HCT116 (cell line): ENCODE results near the gene ITK. TPM values are rescaled to one million over a fixed set of nuclear protein-coding genes. Genes with fewer than 3 reads are reported as not detected.

Experiments
- ATAC-seq: fragments of 200-7000 bp; cut with Tn5 transposase; 2 replicates; pipeline ENCODE4 v1.9.1; 2020; ENCODE audit warnings: mild to moderate bottlenecking, moderate library complexity
- BruUV-seq: library from RNA; stranded (reverse); fragments of 400-500 nt; replicated peaks from 2 replicates; lab custom pipeline; 2021; lab: Mats Ljungman, UMichigan
- CTCF ChIA-PET: fragments of 300-600 bp; sonication (Branson Sonifier 250); formaldehyde crosslinking; loops from one replicate; lab custom pipeline; 2021; ENCODE audit warnings: antibody characterized with exemption; lab: Charles Lee
- POLR2A ChIA-PET: fragments of 300-600, 350-600 bp; sonication (Branson Sonifier 250); formaldehyde crosslinking; loops from one replicate; lab custom pipeline; 2021; ENCODE audit warnings: antibody characterized with exemption; lab: Charles Lee
- RAD21 ChIA-PET, 2 experiments: fragments of 300-600 bp; sonication (Branson Sonifier 250); formaldehyde crosslinking; loops; one replicate each; lab custom pipeline; 2023; ENCODE audit warnings: low total read pairs in 2 of 2; ENCODE audit not compliant: uncharacterized antibody in 2 of 2, unreplicated experiment in 2 of 2, low non-redundant PET in 1 of 2; lab: Charles Lee
- DNase-seq: peaks from one replicate; pipeline ENCODE4 v3.0.0-alpha.2; 2010; ENCODE audit warnings: low read depth, low spot score
- H2AFZ ChIP-seq: fragments of 200-600 bp; shearing (Covaris generic), sonication (generic); 2 replicates; pipeline ENCODE4 v1.6.1; 2017; ENCODE audit warnings: low read depth, mixed run types, mixed read lengths, antibody characterized with exemption, low read length; ENCODE audit not compliant: poor library complexity, severe bottlenecking
- H3K27ac ChIP-seq: 2 replicates; pipeline ENCODE4 v1.5.1; 2012; ENCODE audit warnings: low read depth, low read length
- H3K27me3 ChIP-seq: fragments of 200-600 bp; sonication (generic); 2 replicates; pipeline ENCODE4 v1.6.1; 2016; ENCODE audit warnings: mixed run types, low read length, mixed read lengths; ENCODE audit not compliant: insufficient read depth
- H3K36me3 ChIP-seq, 2 experiments: fragments of 200-500 bp in 1 of 2; fragments of 200-600 bp in 1 of 2; sonication (Bioruptor generic) in 1 of 2; sonication (generic) in 1 of 2; 2 replicates each; pipeline versions ENCODE4 v1.5.1 to v1.6.1; 2014 to 2016; ENCODE audit warnings: low read length in 2 of 2, inconsistent platforms in 1 of 2, mixed read lengths in 1 of 2, mixed run types in 1 of 2; ENCODE audit not compliant: insufficient read depth in 2 of 2, control insufficient read depth in 1 of 2
- H3K4me1 ChIP-seq, 2 experiments: fragments of 200-600 bp in 1 of 2; sonication (generic) in 1 of 2; 2 replicates each; pipeline versions ENCODE4 v1.5.1 to v1.6.1; 2012 to 2017; ENCODE audit warnings: low read length in 2 of 2, inconsistent platforms in 1 of 2, mild to moderate bottlenecking in 1 of 2, mixed read lengths in 1 of 2, mixed run types in 1 of 2, moderate library complexity in 1 of 2; ENCODE audit not compliant: insufficient read depth in 2 of 2, control insufficient read depth in 1 of 2
- H3K4me2 ChIP-seq: fragments of 200-600 bp; sonication (generic); 2 replicates; pipeline ENCODE4 v1.6.1; 2017; ENCODE audit warnings: mixed run types, low read length, mixed read lengths
- H3K4me3 ChIP-seq, 2 experiments: fragments of 200-600 bp in 1 of 2; sonication (generic) in 1 of 2; replicated peaks in 1 of 2; 2 replicates each; pipeline ENCODE4 v1.5.1; 2011 to 2016; ENCODE audit warnings: low read length in 2 of 2, control low read depth in 1 of 2, low read depth in 1 of 2, mild to moderate bottlenecking in 1 of 2, mixed read lengths in 1 of 2, mixed run types in 1 of 2
- H3K79me2 ChIP-seq: fragments of 200-600 bp; sonication (generic); 2 replicates; pipeline ENCODE4 v1.6.1; 2017; ENCODE audit warnings: mild to moderate bottlenecking, mixed run types, low read length, moderate library complexity, mixed read lengths; ENCODE audit not compliant: insufficient read depth
- H3K9ac ChIP-seq: fragments of 200-600 bp; sonication (generic); 2 replicates; pipeline ENCODE4 v1.6.1; 2016; ENCODE audit warnings: low read length, mixed read lengths
- H3K9me2 ChIP-seq: fragments of 200-600 bp; sonication (generic), shearing (Covaris generic); 2 replicates; pipeline ENCODE4 v1.6.1; 2017; ENCODE audit warnings: mixed run types, mild to moderate bottlenecking, moderate library complexity; ENCODE audit not compliant: insufficient read depth
- H3K9me3 ChIP-seq, 2 experiments: fragments of 200-500 bp in 1 of 2; fragments of 200-600 bp in 1 of 2; sonication (Bioruptor generic) in 1 of 2; sonication (generic) in 1 of 2; 2 replicates each; pipeline ENCODE4 v1.6.1; 2014 to 2017; ENCODE audit warnings: low read length in 2 of 2, mixed read lengths in 2 of 2, inconsistent platforms in 1 of 2, low read depth in 1 of 2, mild to moderate bottlenecking in 1 of 2, mixed run types in 1 of 2, moderate library complexity in 1 of 2; ENCODE audit not compliant: control insufficient read depth in 1 of 2, insufficient read depth in 1 of 2
- H4K20me1 ChIP-seq: fragments of 200-600 bp; sonication (generic), shearing (Covaris generic); 2 replicates; pipeline ENCODE4 v1.6.1; 2017; ENCODE audit warnings: mixed run types, mild to moderate bottlenecking, moderate library complexity; ENCODE audit not compliant: insufficient read depth
- ATF3 ChIP-seq: IDR thresholded peaks from 2 replicates; pipeline ENCODE4 v1.6.1; 2012
- CEBPB ChIP-seq: IDR thresholded peaks from 2 replicates; pipeline ENCODE4 v1.6.1; 2012; ENCODE audit warnings: low read depth
- EGR1 ChIP-seq: IDR thresholded peaks from 2 replicates; pipeline ENCODE4 v1.6.1; 2012; ENCODE audit warnings: low read depth
- EZH2phosphoT487 ChIP-seq: fragments of 200-600 bp; IDR thresholded peaks from 2 replicates; pipeline ENCODE4 v1.6.1; 2018; ENCODE audit warnings: antibody characterized with exemption, borderline replicate concordance
- FOSL1 ChIP-seq: IDR thresholded peaks from 2 replicates; pipeline ENCODE4 v1.6.1; 2012; ENCODE audit warnings: low read depth
- JUND ChIP-seq: IDR thresholded peaks from 2 replicates; pipeline ENCODE4 v1.6.1; 2012
- MAX ChIP-seq: IDR thresholded peaks from 2 replicates; pipeline ENCODE4 v1.6.1; 2012
- POLR2A ChIP-seq: IDR thresholded peaks from 2 replicates; pipeline ENCODE4 v1.7.0; 2011; ENCODE audit warnings: borderline replicate concordance; ENCODE audit not compliant: insufficient read depth, insufficient read length; ENCODE audit errors: extremely low read depth
- POLR2AphosphoS5 ChIP-seq: IDR thresholded peaks from 2 replicates; pipeline ENCODE4 v1.6.1; 2011; ENCODE audit warnings: mild to moderate bottlenecking, low read depth, low read length, moderate library complexity
- REST ChIP-seq: IDR thresholded peaks from 2 replicates; pipeline ENCODE4 v1.6.1; 2012; ENCODE audit warnings: low read depth
- SP1 ChIP-seq: IDR thresholded peaks from 2 replicates; pipeline ENCODE4 v1.6.1; 2012; ENCODE audit warnings: low read depth
- TCF7L2 ChIP-seq: IDR thresholded peaks from 2 replicates; pipeline ENCODE4 v1.7.0; 2011; ENCODE audit warnings: borderline replicate concordance, inconsistent platforms; ENCODE audit not compliant: insufficient read depth, insufficient read length; ENCODE audit errors: extremely low read depth
- YY1 ChIP-seq: IDR thresholded peaks from 2 replicates; pipeline ENCODE4 v1.6.1; 2011; ENCODE audit warnings: low read length, low read depth, moderate library complexity, mild to moderate bottlenecking; ENCODE audit not compliant: insufficient replicate concordance; ENCODE audit errors: extremely low read depth
- ZNF274 ChIP-seq: fragments of 200-500 bp; sonication (Bioruptor generic); IDR thresholded peaks from 2 replicates; pipeline ENCODE4 v1.6.1; 2014; ENCODE audit warnings: mild to moderate bottlenecking, low read depth, low read length, inconsistent platforms
- intact Hi-C: fragments of 100-400 bp; cut with micrococcal nuclease; formaldehyde crosslinking; loops from 2 replicates; pipeline ENCODE4 v1.10.0; 2022
- total RNA-seq: library from RNA; stranded (reverse); gene quantifications from one replicate; pipeline ENCODE4 v1.2.1, GENCODE V29; 2021; ENCODE audit not compliant: unreplicated experiment

ITK gene
- total RNA-seq, 1 experiment from 2014 or later = 0.37 TPM

- CTCF ChIA-PET = no interaction called here
- POLR2A ChIA-PET = no interaction called here
- H3K9me2 ChIP-seq = no peaks in the 10 kb centered on the region
Observed at GRCh38 chr5:157182143-157182757, 1.6 kb downstream of the ITK start.

GRCh38 chr5:157184117-157184670 lies 3.6 kb downstream of the ITK start:
- H3K36me3 ChIP-seq = no peaks in the 10 kb centered on the region
- ChIA-PET POLR2A (no interaction called here), RAD21 (no interaction called here), CTCF (no interaction called here)
- TF ChIP-seq POLR2A = no peak
- TF ChIP-seq TCF7L2 = no peak
- no peak for TF ChIP-seq EGR1
- no peak for TF ChIP-seq REST
- TF ChIP-seq EZH2phosphoT487 = no peak
- no peak for TF ChIP-seq SP1
- H3K4me2 ChIP-seq = no peak overlapping the region
- DNase-seq (no peak), ATAC-seq (no peak)
- no peak overlapping the region for H3K27ac ChIP-seq
- H2AFZ ChIP-seq = no peak overlapping the region
- peaks cover 55% of the 10 kb centered on the region for H3K27me3 ChIP-seq
- no peaks in the 10 kb centered on the region for H4K20me1 ChIP-seq
- no peaks in the 10 kb centered on the region for H3K79me2 ChIP-seq
- no TSS peak for BruUV-seq
- H3K4me3 ChIP-seq = no peak overlapping the region
- no peaks in the 10 kb centered on the region for H3K4me1 ChIP-seq
- H3K9me3 ChIP-seq = no peaks in the 10 kb centered on the region
- H3K9ac ChIP-seq = no peak overlapping the region
- H3K9me2 ChIP-seq = no peaks in the 10 kb centered on the region
- intact Hi-C loops = no loop called here

More at GRCh38 chr5:157182143-157182757, 1.6 kb downstream of the ITK start:
- no TSS peak for BruUV-seq
- Histone ChIP-seq H4K20me1 (no peaks in the 10 kb centered on the region), H2AFZ (no peak overlapping the region), H3K79me2 (no peaks in the 10 kb centered on the region), H3K4me2 (no peak overlapping the region), H3K4me3 (no peak overlapping the region), H3K9ac (no peak overlapping the region), H3K27ac (no peak overlapping the region), H3K36me3 (no peaks in the 10 kb centered on the region), H3K4me1 (no peaks in the 10 kb centered on the region), H3K9me3 (no peaks in the 10 kb centered on the region), H3K27me3 (peaks cover 62% of the 10 kb centered on the region)
- intact Hi-C loops = no loop called here
- ATAC-seq (no peak), DNase-seq (no peak)
- TF ChIP-seq ZNF274 (no peak), FOSL1 (no peak), MAX (no peak), CEBPB (no peak), JUND (no peak), ATF3 (no peak), POLR2AphosphoS5 (no peak), TCF7L2 (no peak), YY1 (no peak), SP1 (no peak)
- RAD21 ChIA-PET = no interaction called here
